B cell (primary cell): Measurements from ENCODE around the gene GRIK2. TPM values are rescaled to one million over a fixed set of nuclear protein-coding genes. Genes with fewer than 3 reads are reported as not detected.

ENCODE experiments used
- ATAC-seq: fragments of 200-7000 bp; cut with Tn5 transposase; one replicate; pipeline ENCODE4 v1.10.0; 2021; ENCODE audit warnings: low read depth, mild to moderate bottlenecking, moderate number of reproducible peaks, moderate library complexity
- CTCF ChIA-PET: fragments of 350-600 bp; sonication (Branson Sonifier 250); formaldehyde crosslinking; loops from one replicate; lab custom pipeline; 2021; ENCODE audit warnings: antibody characterized with exemption, inconsistent platforms; lab: Charles Lee
- POLR2A ChIA-PET: fragments of 350-600 bp; sonication (Branson Sonifier 250); formaldehyde crosslinking; loops from one replicate; lab custom pipeline; 2021; ENCODE audit warnings: antibody characterized with exemption; lab: Charles Lee
- DNase-seq: peaks from one replicate; pipeline ENCODE4 v3.0.0; 2013
- H2AFZ ChIP-seq: 2 replicates; pipeline ENCODE4 v1.6.1; 2012; ENCODE audit warnings: mild to moderate bottlenecking, low read depth, low read length; ENCODE audit not compliant: insufficient read depth, poor library complexity, severe bottlenecking
- H3K27ac ChIP-seq, 2 donors: 1 replicate in 1 of 2; 2 replicates in 1 of 2; pipeline ENCODE4 v1.5.1; 2012 to 2013; ENCODE audit warnings: low read length in 2 of 2, mild to moderate bottlenecking in 2 of 2, moderate library complexity in 1 of 2
- H3K27me3 ChIP-seq, 4 experiments: fragments of 200-600 bp in 1 of 4; sonication (generic) in 1 of 4; replicated peaks in 1 of 4; 1 replicate in 2 of 4; 2 replicates in 2 of 4; pipeline versions ENCODE4 v1.6.1 to v1.7.0; 2013 to 2016; ENCODE audit warnings: low read length in 3 of 4, mild to moderate bottlenecking in 2 of 4, mixed read lengths in 1 of 4, moderate library complexity in 1 of 4; ENCODE audit not compliant: insufficient read depth in 4 of 4, control insufficient read depth in 3 of 4; ENCODE audit errors: control extremely low read depth in 1 of 4
- H3K36me3 ChIP-seq, 2 experiments: replicated peaks in 1 of 2; 1 replicate in 1 of 2; 2 replicates in 1 of 2; pipeline versions ENCODE4 v1.6.1 to v1.7.1; 2013; ENCODE audit warnings: low read length in 1 of 2; ENCODE audit not compliant: insufficient read depth in 2 of 2, control insufficient read depth in 1 of 2; ENCODE audit errors: control extremely low read depth in 1 of 2, extremely low read depth in 1 of 2
- H3K4me1 ChIP-seq, 2 donors: fragments of 200-600 bp in 1 of 2; sonication (generic) in 1 of 2; 1 replicate in 1 of 2; 2 replicates in 1 of 2; pipeline versions ENCODE4 v1.5.1 to v1.6.1; 2013 to 2017; ENCODE audit warnings: low read length in 2 of 2; ENCODE audit not compliant: control insufficient read depth in 2 of 2, insufficient read depth in 2 of 2
- H3K4me2 ChIP-seq: replicated peaks from 2 replicates; pipeline ENCODE3; 2012; ENCODE audit warnings: mild to moderate bottlenecking, low read depth, low read length; ENCODE audit not compliant: poor library complexity, severe bottlenecking
- H3K4me3 ChIP-seq, 5 experiments: fragments of 200-600 bp in 1 of 5; sonication (generic) in 1 of 5; 1 replicate in 3 of 5; 2 replicates in 2 of 5; pipeline versions ENCODE4 v1.5.1 to v1.7.0; 2011 to 2016; ENCODE audit warnings: low read length in 4 of 5, mild to moderate bottlenecking in 4 of 5, low read depth in 2 of 5, control low read depth in 1 of 5, moderate library complexity in 1 of 5; ENCODE audit not compliant: insufficient read depth in 1 of 5; ENCODE audit errors: control extremely low read depth in 1 of 5, extremely low read depth in 1 of 5
- H3K79me2 ChIP-seq: fragments of 200-600 bp; sonication (generic); one replicate; pipeline ENCODE4 v1.6.0; 2016; ENCODE audit warnings: low read length; ENCODE audit not compliant: control insufficient read depth, insufficient read depth
- H3K9ac ChIP-seq: fragments of 200-600 bp; sonication (generic); 2 replicates; pipeline ENCODE4 v1.6.1; 2017; ENCODE audit warnings: mild to moderate bottlenecking, low read length, moderate library complexity
- H3K9me3 ChIP-seq, 3 donors: one replicate each; pipeline versions ENCODE4 v1.6.1 to v1.7.1; 2013; ENCODE audit warnings: low read length in 2 of 3; ENCODE audit not compliant: control insufficient read depth in 2 of 3, insufficient read depth in 1 of 3; ENCODE audit errors: control extremely low read depth in 1 of 3
- H4K20me1 ChIP-seq: 2 replicates; pipeline ENCODE4 v1.6.0; 2012; ENCODE audit warnings: mild to moderate bottlenecking, low read length; ENCODE audit not compliant: insufficient read depth, control insufficient read depth, poor library complexity, severe bottlenecking
- H3K27ac Mint-ChIP-seq: one replicate; pipeline ENCODE4 v1.8.0; 2021; ENCODE audit warnings: mixed read lengths
- H3K27me3 Mint-ChIP-seq: one replicate; pipeline ENCODE4 v1.8.0; 2021; ENCODE audit warnings: mixed read lengths
- H3K4me1 Mint-ChIP-seq: one replicate; pipeline ENCODE4 v1.8.0; 2021; ENCODE audit warnings: mixed read lengths
- H3K4me3 Mint-ChIP-seq: one replicate; pipeline ENCODE4 v1.8.0; 2021; ENCODE audit warnings: mixed read lengths
- H3K9me3 Mint-ChIP-seq: one replicate; pipeline ENCODE4 v1.8.0; 2022; ENCODE audit warnings: mixed read lengths; ENCODE audit not compliant: insufficient read depth
- EZH2 ChIP-seq: IDR thresholded peaks from 2 replicates; pipeline ENCODE4 v1.6.1; 2012; ENCODE audit warnings: borderline replicate concordance, low read depth, mild to moderate bottlenecking, moderate library complexity, low read length; ENCODE audit not compliant: insufficient read depth, poor library complexity, severe bottlenecking
- WGBS: methylation state at CpG from one replicate; pipeline ENCODE4 v1.1.5; 2013; ENCODE audit warnings: missing lambda C conversion rate; ENCODE audit not compliant: insufficient coverage; 5-methylcytosine and 5-hydroxymethylcytosine counted together
- intact Hi-C: fragments of 100-400 bp; cut with micrococcal nuclease; formaldehyde crosslinking; loops from one replicate; pipeline ENCODE4 v1.10.0; 2022
- polyA plus RNA-seq: library from polyadenylated mRNA; depleted of rRNA; stranded (reverse); fragments of >200 nt; gene quantifications from 2 replicates; pipeline ENCODE4 v1.2.3, GENCODE V29; 2012
- total RNA-seq, 2 donors: library from RNA; stranded (reverse); fragments of 120-200 nt in 1 of 2; gene quantifications; 1 replicate in 1 of 2; 2 replicates in 1 of 2; pipeline versions ENCODE4 v1.2.3 to v1.2.4, GENCODE V29; 2013 to 2022
- TF ChIP-seq, protein P1 (sequence below): fragments of 200-600 bp; IDR thresholded peaks from one replicate; pipeline ENCODE4 v1.8.0; 2022; ENCODE audit warnings: antibody characterized with exemption, mild to moderate bottlenecking

The GRIK2 gene
- total and polyA plus RNA-seq, 2 donors (not counting 1 experiment from before 2014, with no cell fraction given) = not detected

- no CpG with 5 or more reads among the region's 1 CpG for WGBS
Measured at GRCh38 chr6:101451981-101452380, 58.5 kb downstream of the GRIK2 start.

DNA sequence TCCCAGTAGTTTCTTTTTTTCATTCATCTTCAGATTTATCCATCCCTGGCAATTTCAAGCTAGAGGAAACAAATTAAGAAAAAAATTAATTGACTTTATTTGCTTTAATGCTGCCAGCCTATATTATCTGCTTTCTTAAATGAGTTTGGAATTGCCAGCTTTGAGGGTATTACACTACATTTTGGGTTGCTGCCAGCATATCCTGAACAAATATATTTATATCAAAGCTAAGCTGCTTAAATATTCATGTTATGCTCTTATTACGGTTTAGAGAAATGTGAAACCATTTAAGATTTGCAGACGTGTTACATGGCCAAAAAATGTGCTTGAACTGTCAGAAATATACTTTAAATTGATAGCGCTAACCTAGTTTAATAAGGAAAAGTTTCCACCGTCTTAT lies 59.7 kb downstream of the GRIK2 start:
- POLR2A ChIA-PET = no interaction called here
- no peak overlapping the region for H3K4me3 Mint-ChIP-seq
- Histone ChIP-seq H3K9ac (no peak overlapping the region), H2AFZ (no peak overlapping the region), H3K4me1 (no peaks in the 10 kb centered on the region), H3K4me3 (no peak overlapping the region), H3K36me3 (no peaks in the 10 kb centered on the region), H3K4me2 (no peak overlapping the region), H3K27me3 (no peaks in the 10 kb centered on the region), H3K9me3 (no peaks in the 10 kb centered on the region), H3K79me2 (no peaks in the 10 kb centered on the region), H3K27ac (no peak overlapping the region), H4K20me1 (no peaks in the 10 kb centered on the region)
- H3K9me3 Mint-ChIP-seq = no peaks in the 10 kb centered on the region
- no peak overlapping the region for H3K27ac Mint-ChIP-seq
- no peaks in the 10 kb centered on the region for H3K27me3 Mint-ChIP-seq
- no peak for ATAC-seq
- TF ChIP-seq EZH2 = no peak
- TF ChIP-seq, protein P1, sequence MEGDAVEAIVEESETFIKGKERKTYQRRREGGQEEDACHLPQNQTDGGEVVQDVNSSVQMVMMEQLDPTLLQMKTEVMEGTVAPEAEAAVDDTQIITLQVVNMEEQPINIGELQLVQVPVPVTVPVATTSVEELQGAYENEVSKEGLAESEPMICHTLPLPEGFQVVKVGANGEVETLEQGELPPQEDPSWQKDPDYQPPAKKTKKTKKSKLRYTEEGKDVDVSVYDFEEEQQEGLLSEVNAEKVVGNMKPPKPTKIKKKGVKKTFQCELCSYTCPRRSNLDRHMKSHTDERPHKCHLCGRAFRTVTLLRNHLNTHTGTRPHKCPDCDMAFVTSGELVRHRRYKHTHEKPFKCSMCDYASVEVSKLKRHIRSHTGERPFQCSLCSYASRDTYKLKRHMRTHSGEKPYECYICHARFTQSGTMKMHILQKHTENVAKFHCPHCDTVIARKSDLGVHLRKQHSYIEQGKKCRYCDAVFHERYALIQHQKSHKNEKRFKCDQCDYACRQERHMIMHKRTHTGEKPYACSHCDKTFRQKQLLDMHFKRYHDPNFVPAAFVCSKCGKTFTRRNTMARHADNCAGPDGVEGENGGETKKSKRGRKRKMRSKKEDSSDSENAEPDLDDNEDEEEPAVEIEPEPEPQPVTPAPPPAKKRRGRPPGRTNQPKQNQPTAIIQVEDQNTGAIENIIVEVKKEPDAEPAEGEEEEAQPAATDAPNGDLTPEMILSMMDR = no peak
- intact Hi-C loops = no loop called here
- WGBS = no CpG with 5 or more reads among the region's 4 CpGs
- no peaks in the 10 kb centered on the region for H3K4me1 Mint-ChIP-seq
- no peak for DNase-seq
- CTCF ChIA-PET = no interaction called here

More at GRCh38 chr6:101451981-101452380, 58.5 kb downstream of the GRIK2 start:
- no peak overlapping the region for H3K27ac Mint-ChIP-seq
- Histone ChIP-seq H3K4me1 (no peaks in the 10 kb centered on the region), H3K4me2 (no peak overlapping the region), H3K27me3 (no peaks in the 10 kb centered on the region), H2AFZ (no peak overlapping the region), H3K4me3 (no peak overlapping the region), H4K20me1 (no peaks in the 10 kb centered on the region), H3K27ac (no peak overlapping the region), H3K36me3 (no peaks in the 10 kb centered on the region), H3K9me3 (no peaks in the 10 kb centered on the region), H3K9ac (no peak overlapping the region), H3K79me2 (no peaks in the 10 kb centered on the region)
- no peak overlapping the region for H3K4me3 Mint-ChIP-seq
- ChIA-PET POLR2A (no interaction called here), CTCF (no interaction called here)
- TF ChIP-seq, protein P1 = no peak
- no peak for TF ChIP-seq EZH2
- intact Hi-C loops = no loop called here
- ATAC-seq = no peak
- H3K27me3 Mint-ChIP-seq = no peaks in the 10 kb centered on the region
- no peaks in the 10 kb centered on the region for H3K4me1 Mint-ChIP-seq
- no peaks in the 10 kb centered on the region for H3K9me3 Mint-ChIP-seq
- no peak for DNase-seq
